ENCODE results near the gene METTL9.

METTL9 gene

GRCh38 chr16:21608639-21609328 lies 9.4 kb downstream of the METTL9 start:
- H3K4me3 ChIP-seq (ENCODE audit: low read depth, low read length), result no peak overlapping the region
- TF ChIP-seq, protein P1, sequence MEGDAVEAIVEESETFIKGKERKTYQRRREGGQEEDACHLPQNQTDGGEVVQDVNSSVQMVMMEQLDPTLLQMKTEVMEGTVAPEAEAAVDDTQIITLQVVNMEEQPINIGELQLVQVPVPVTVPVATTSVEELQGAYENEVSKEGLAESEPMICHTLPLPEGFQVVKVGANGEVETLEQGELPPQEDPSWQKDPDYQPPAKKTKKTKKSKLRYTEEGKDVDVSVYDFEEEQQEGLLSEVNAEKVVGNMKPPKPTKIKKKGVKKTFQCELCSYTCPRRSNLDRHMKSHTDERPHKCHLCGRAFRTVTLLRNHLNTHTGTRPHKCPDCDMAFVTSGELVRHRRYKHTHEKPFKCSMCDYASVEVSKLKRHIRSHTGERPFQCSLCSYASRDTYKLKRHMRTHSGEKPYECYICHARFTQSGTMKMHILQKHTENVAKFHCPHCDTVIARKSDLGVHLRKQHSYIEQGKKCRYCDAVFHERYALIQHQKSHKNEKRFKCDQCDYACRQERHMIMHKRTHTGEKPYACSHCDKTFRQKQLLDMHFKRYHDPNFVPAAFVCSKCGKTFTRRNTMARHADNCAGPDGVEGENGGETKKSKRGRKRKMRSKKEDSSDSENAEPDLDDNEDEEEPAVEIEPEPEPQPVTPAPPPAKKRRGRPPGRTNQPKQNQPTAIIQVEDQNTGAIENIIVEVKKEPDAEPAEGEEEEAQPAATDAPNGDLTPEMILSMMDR (IDR thresholded peaks at IDR 0.05; ENCODE audit: low read depth, low read length, missing control alignments), result no peak
- in situ Hi-C loops (cut with HindIII; ENCODE audit: low sequenced_read_pairs), result no loop called here
- DNase-seq (ENCODE audit: low read depth), result no peak

GRCh38 chr16:21610006-21610544 lies 10.7 kb downstream of the METTL9 start:
- TF ChIP-seq, protein P1 (IDR thresholded peaks at IDR 0.05; ENCODE audit: low read depth, low read length, missing control alignments), result no peak
- in situ Hi-C loops (cut with HindIII; ENCODE audit: low sequenced_read_pairs), result no loop called here
- DNase-seq (ENCODE audit: low read depth), result no peak
- no peak overlapping the region for H3K4me3 ChIP-seq (ENCODE audit: low read depth, low read length)

DNA sequence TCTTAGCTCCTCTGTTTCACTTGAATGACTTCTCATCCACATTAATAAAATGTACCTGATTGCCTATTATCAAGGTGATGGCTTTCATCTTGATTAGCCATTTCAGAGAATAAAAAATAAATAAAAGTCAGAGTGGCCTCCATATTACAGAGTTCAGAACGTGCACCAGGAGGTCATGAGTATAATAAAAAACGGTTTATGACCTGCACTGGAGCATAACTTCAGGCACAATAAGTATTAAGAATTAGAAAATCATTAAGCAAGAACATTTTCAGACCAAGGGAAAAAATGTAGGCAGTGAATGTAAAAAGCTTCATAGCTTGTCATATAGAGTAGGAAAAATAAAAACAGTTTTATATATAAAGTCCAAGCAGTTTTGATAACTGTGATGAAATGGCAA lies 11.4 kb downstream of the METTL9 start:
- in situ Hi-C loops (cut with HindIII; ENCODE audit: low sequenced_read_pairs), result no loop called here
- TF ChIP-seq, protein P1 (IDR thresholded peaks at IDR 0.05; ENCODE audit: low read depth, low read length, missing control alignments), result no peak
- DNase-seq (ENCODE audit: low read depth), result no peak
- no peak overlapping the region for H3K4me3 ChIP-seq (ENCODE audit: low read depth, low read length)

DNA sequence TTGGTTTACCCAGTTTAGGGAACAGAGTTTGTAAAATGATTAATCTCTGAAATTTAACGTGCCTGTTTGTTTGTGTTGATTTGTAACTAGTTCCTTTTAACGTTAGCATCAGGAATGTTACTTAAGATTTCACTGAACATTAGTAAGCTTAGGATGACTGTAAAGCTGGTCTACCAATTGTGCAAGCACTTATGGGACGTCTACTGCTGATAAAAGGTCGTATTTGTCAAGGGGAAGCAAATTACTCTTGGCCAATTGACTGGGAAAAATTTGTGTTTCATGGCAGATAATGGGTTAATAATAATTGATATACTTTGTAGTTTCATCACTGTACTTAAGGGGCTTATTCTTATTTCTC lies 11.8 kb downstream of the METTL9 start:
- no peak for DNase-seq (ENCODE audit: low read depth)
- TF ChIP-seq, protein P1 (IDR thresholded peaks at IDR 0.05; ENCODE audit: low read depth, low read length, missing control alignments), result no peak
- in situ Hi-C loops (cut with HindIII; ENCODE audit: low sequenced_read_pairs), result no loop called here
- H3K4me3 ChIP-seq (ENCODE audit: low read depth, low read length), result no peak overlapping the region

- DNase-seq (ENCODE audit: low read depth), result no peak
- in situ Hi-C loops (cut with HindIII; ENCODE audit: low sequenced_read_pairs), result no loop called here
- no peak overlapping the region for H3K4me3 ChIP-seq (ENCODE audit: low read depth, low read length)
- TF ChIP-seq, protein P1 (IDR thresholded peaks at IDR 0.05; ENCODE audit: low read depth, low read length, missing control alignments), result no peak
These were observed 12.4 kb downstream of the METTL9 start for GRCh38 chr16:21611556-21612384.

- H3K4me3 ChIP-seq (ENCODE audit: low read depth, low read length), result no peak overlapping the region
- TF ChIP-seq, protein P1 (IDR thresholded peaks at IDR 0.05; ENCODE audit: low read depth, low read length, missing control alignments), result no peak
- in situ Hi-C loops (cut with HindIII; ENCODE audit: low sequenced_read_pairs), result no loop called here
- DNase-seq (ENCODE audit: low read depth), result no peak
These were observed 14.0 kb downstream of the METTL9 start for GRCh38 chr16:21613361-21613760.
